ENCODE data around the gene INMT.

DNA sequence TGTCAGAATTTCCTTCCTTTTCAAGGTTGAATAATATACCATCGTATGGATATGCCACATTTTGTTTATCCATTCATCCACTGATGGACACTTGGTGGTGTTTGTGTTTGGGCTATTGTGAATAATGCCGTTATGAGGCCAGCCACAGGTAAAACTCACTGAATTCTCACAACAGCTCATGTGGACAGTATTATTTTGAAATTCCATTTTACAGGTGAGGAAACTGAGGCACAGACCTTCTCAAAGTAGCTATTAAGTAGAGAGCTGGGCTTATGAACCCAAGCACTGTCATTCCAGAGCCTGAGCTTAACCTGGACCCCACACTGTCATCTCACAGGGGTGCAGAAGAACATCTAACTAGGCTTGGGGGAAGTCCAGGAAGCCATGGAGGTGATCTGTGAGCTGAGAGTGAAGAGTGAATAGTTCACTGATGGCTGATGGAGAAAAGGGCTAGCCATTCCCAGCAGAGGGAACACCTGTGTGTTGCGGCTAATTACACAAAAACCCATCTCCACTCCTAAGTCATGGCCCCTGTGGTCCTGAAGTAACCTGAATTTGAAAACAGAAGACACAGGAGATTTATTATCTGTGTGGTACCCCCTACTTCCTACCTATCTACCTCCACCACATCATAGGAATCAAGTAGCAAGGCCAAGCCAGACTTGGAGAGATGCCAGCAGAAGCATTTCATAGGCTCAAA lies 8.7 kb downstream of the INMT start:
- TF ChIP-seq, protein P1, sequence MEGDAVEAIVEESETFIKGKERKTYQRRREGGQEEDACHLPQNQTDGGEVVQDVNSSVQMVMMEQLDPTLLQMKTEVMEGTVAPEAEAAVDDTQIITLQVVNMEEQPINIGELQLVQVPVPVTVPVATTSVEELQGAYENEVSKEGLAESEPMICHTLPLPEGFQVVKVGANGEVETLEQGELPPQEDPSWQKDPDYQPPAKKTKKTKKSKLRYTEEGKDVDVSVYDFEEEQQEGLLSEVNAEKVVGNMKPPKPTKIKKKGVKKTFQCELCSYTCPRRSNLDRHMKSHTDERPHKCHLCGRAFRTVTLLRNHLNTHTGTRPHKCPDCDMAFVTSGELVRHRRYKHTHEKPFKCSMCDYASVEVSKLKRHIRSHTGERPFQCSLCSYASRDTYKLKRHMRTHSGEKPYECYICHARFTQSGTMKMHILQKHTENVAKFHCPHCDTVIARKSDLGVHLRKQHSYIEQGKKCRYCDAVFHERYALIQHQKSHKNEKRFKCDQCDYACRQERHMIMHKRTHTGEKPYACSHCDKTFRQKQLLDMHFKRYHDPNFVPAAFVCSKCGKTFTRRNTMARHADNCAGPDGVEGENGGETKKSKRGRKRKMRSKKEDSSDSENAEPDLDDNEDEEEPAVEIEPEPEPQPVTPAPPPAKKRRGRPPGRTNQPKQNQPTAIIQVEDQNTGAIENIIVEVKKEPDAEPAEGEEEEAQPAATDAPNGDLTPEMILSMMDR (IDR thresholded peaks at IDR 0.05; ENCODE audit: low read depth, low read length, poor library complexity, severe bottlenecking) = no peak
- no peak for TF ChIP-seq EZH2phosphoT487 (IDR thresholded peaks at IDR 0.05; ENCODE audit: borderline replicate concordance, low read length)

Measured in DOHH2 (cell line).